HepG2 (cell line): ENCODE data around the gene STX12. TPM values are rescaled to one million over a fixed set of nuclear protein-coding genes. Genes with fewer than 3 reads are reported as not detected.
A peak's percentile ranks its signal among the peaks of the same experiment; 100 is the strongest.

ENCODE experiments used
- ATAC-seq: fragments of 200-7000 bp; cut with Tn5 transposase; 3 replicates; pipeline ENCODE4 v1.9.1; 2020; ENCODE audit warnings: mild to moderate bottlenecking, moderate library complexity
- BruUV-seq: library from RNA; stranded (reverse); fragments of 400-500 nt; replicated peaks from 2 replicates; lab custom pipeline; 2021; lab: Mats Ljungman, UMichigan
- CTCF ChIA-PET: fragments of 300-600 bp; formaldehyde crosslinking; extraction: SDS; loops from one replicate; lab custom pipeline; 2021; ENCODE audit warnings: low total read pairs, inconsistent platforms, low intra/inter-chr PET ratio; lab: Yijun Ruan, JAX
- POLR2A ChIA-PET: fragments of 350-600 bp; sonication (Branson Sonifier 250); formaldehyde crosslinking; loops from one replicate; lab custom pipeline; 2020; ENCODE audit warnings: antibody characterized with exemption, inconsistent platforms; lab: Yijun Ruan, JAX
- DNase-seq: peaks from one replicate; pipeline ENCODE4 v3.0.0-alpha.2; 2015; ENCODE audit warnings: low spot score
- FAIRE-seq: peaks from 3 replicates; lab custom pipeline; 2011; peaks lifted over from hg19 to GRCh38; lab: Jason Lieb, UNC
- H2AFZ ChIP-seq: one replicate; pipeline ENCODE4 v1.6.1; 2011; ENCODE audit warnings: low read length, inconsistent platforms
- H3K27ac ChIP-seq: fragments of 300-600 bp; 3 replicates; pipeline ENCODE4 v1.8.0; 2011; ENCODE audit warnings: mixed run types, mild to moderate bottlenecking, mixed read lengths, low read length, inconsistent platforms; ENCODE audit not compliant: insufficient read depth; ENCODE audit errors: extremely low read length
- H3K27me3 ChIP-seq, 2 experiments: fragments of 200-600 bp in 1 of 2; 2 replicates in 1 of 2; 3 replicates in 1 of 2; pipeline versions ENCODE4 v1.6.0 to v1.8.0; 2011; ENCODE audit warnings: low read length in 2 of 2, mild to moderate bottlenecking in 2 of 2, moderate library complexity in 2 of 2, inconsistent platforms in 1 of 2; ENCODE audit not compliant: insufficient read depth in 2 of 2, control insufficient read depth in 1 of 2
- H3K36me3 ChIP-seq, 2 experiments: fragments of 200-600 bp in 1 of 2; replicated peaks in 1 of 2; 2 replicates in 1 of 2; 3 replicates in 1 of 2; pipeline versions ENCODE4 v1.5.1 to v1.8.0; 2011; ENCODE audit warnings: low read length in 2 of 2, inconsistent platforms in 1 of 2; ENCODE audit not compliant: insufficient read depth in 2 of 2, control insufficient read depth in 1 of 2
- H3K4me1 ChIP-seq: 2 replicates; pipeline ENCODE4 v1.5.1; 2012; ENCODE audit warnings: low read length, inconsistent platforms; ENCODE audit not compliant: insufficient read depth
- H3K4me2 ChIP-seq: 2 replicates; pipeline ENCODE4 v1.6.0; 2011; ENCODE audit warnings: low read depth, low read length, inconsistent platforms
- H3K4me3 ChIP-seq, 3 experiments: fragments of 200-600 bp in 1 of 3; sonication (generic), shearing (Covaris generic) in 1 of 3; replicated peaks in 1 of 3; 2 replicates each; pipeline ENCODE4 v1.5.1; 2011 to 2016; ENCODE audit warnings: low read length in 3 of 3, inconsistent platforms in 2 of 3, low read depth in 2 of 3, mild to moderate bottlenecking in 2 of 3, control low read depth in 1 of 3, mixed read lengths in 1 of 3; ENCODE audit not compliant: insufficient read depth in 1 of 3
- H3K79me2 ChIP-seq: one replicate; pipeline ENCODE4 v1.6.1; 2011; ENCODE audit warnings: low read length, inconsistent platforms; ENCODE audit not compliant: insufficient read depth
- H3K9ac ChIP-seq: 2 replicates; pipeline ENCODE4 v1.6.0; 2011; ENCODE audit warnings: mild to moderate bottlenecking, low read depth, low read length, inconsistent platforms; ENCODE audit not compliant: insufficient read depth
- H3K9me3 ChIP-seq: 2 replicates; pipeline ENCODE4 v1.5.1; 2012; ENCODE audit warnings: mild to moderate bottlenecking, low read length
- H4K20me1 ChIP-seq: 2 replicates; pipeline ENCODE4 v1.6.0; 2011; ENCODE audit warnings: inconsistent platforms, mild to moderate bottlenecking, low read length, moderate library complexity; ENCODE audit not compliant: insufficient read depth
- MED8 ChIP-seq: sonication (generic); formaldehyde crosslinking; IDR thresholded peaks from 2 replicates; pipeline ENCODE4 v1.8.1; 2023; ENCODE audit warnings: mild to moderate bottlenecking, missing genetic modification reagents; ENCODE audit not compliant: insufficient replicate concordance
- WIZ ChIP-seq: sonication (generic); formaldehyde crosslinking; IDR thresholded peaks from 2 replicates; pipeline ENCODE4 v1.5.1; 2020; ENCODE audit warnings: mild to moderate bottlenecking, missing genetic modification reagents
- ZNF232 ChIP-seq: sonication (generic); formaldehyde crosslinking; IDR thresholded peaks from 2 replicates; pipeline ENCODE4 v1.4.0; 2020; ENCODE audit warnings: missing genetic modification reagents, borderline replicate concordance
- ZNF629 ChIP-seq: sonication (generic); formaldehyde crosslinking; conservative IDR thresholded peaks from 2 replicates; pipeline ENCODE4 v1.5.0; 2020; ENCODE audit warnings: missing genetic modification reagents
- WGBS: methylation state at CpG from one replicate; pipeline ENCODE4 v1.1.6; 2017; ENCODE audit warnings: low lambda C conversion rate; 5-methylcytosine and 5-hydroxymethylcytosine counted together
- in situ Hi-C: cut with HindIII; loops from 2 replicates; pipeline ENCODE4 v1.10.0; 2017; ENCODE audit warnings: low pct_unique_long_range_greater_than_20kb; ENCODE audit not compliant: extremely low pct_ligation_motif_present
- intact Hi-C: fragments of 100-400 bp; cut with micrococcal nuclease; formaldehyde crosslinking; loops from one replicate; pipeline ENCODE4 v1.10.0; 2022; ENCODE audit not compliant: unreplicated experiment
- polyA plus RNA-seq, 8 experiments: library from polyadenylated mRNA; depleted of rRNA in 3 of 8; stranded (reverse) in 7 of 8; unstranded in 1 of 8; fragments of >200 nt; fragmentation: Illumina TruSeq in 4 of 8; extraction: Trizol in 4 of 8; gene quantifications; 2 replicates each; pipeline versions ENCODE4 v1.2.1 to v1.2.3, GENCODE V29; 2011 to 2016; ENCODE audit warnings: low read depth in 4 of 8, missing spikeins in 1 of 8, mixed read lengths in 1 of 8; ENCODE audit not compliant: insufficient read depth in 1 of 8
- total RNA-seq, 5 experiments: library from RNA; depleted of rRNA; stranded (reverse); fragments of >200 nt; fragmentation: Illumina TruSeq; extraction: Trizol; gene quantifications; 2 replicates each; pipeline ENCODE4 v1.2.3, GENCODE V29; 2016; ENCODE audit warnings: low read depth in 1 of 5

STX12 gene
- total and polyA plus RNA-seq, 2 of the 13 experiments (the other 11 are each of a cell fraction or from before 2014, with no cell fraction given): 9.0 to 19.7 TPM

DNA sequence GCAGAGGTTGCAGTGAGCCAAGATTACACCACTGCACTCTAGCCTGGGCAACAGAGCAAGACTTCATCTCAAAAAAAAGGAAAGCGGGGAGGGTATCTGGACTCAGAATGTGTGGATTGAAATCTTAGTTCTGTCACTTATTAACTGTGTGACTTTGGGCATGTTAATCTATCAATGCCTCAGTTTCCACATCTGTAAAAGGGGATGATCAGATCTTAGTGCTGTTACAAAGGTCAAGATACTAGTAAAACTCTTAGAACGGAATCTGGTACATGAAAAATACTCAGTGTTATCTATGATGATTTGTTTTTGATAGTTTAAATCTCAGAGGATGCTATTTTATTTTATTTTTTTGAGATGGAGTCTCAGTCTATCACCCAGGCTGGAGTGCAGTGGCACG is 36.8 kb upstream of the STX12 start:
- ATAC-seq (no peak), DNase-seq (no peak), FAIRE-seq (no peak)
- H4K20me1 ChIP-seq: no peaks in the 10 kb centered on the region
- H3K79me2 ChIP-seq: no peaks in the 10 kb centered on the region
- ChIA-PET POLR2A (no interaction called here), CTCF (no interaction called here)
- H3K36me3 ChIP-seq: peaks cover 2 to 16% of the 10 kb centered on the region in 2 experiments; a peak in 3 of 5 replicates
- H3K4me1 ChIP-seq: no peaks in the 10 kb centered on the region
- no peak overlapping the region for H3K4me3 ChIP-seq
- H3K4me2 ChIP-seq: no peak overlapping the region
- no peak overlapping the region for H2AFZ ChIP-seq
- H3K9me3 ChIP-seq: no peaks in the 10 kb centered on the region
- in situ Hi-C loops (no loop called here), intact Hi-C loops (no loop called here)
- no peaks in the 10 kb centered on the region for H3K27me3 ChIP-seq
- no peak overlapping the region for H3K27ac ChIP-seq
- no peak for TF ChIP-seq MED8 (CRISPR knock-in tag)
- TF ChIP-seq ZNF629 (CRISPR knock-in tag): 0 out of 2 replicates have a peak, but pooled peaks have one; percentile 28
- no TSS peak for BruUV-seq
- WGBS: 97% methylated on average over 3 of the region's 3 CpGs
- H3K9ac ChIP-seq: no peak overlapping the region

DNA sequence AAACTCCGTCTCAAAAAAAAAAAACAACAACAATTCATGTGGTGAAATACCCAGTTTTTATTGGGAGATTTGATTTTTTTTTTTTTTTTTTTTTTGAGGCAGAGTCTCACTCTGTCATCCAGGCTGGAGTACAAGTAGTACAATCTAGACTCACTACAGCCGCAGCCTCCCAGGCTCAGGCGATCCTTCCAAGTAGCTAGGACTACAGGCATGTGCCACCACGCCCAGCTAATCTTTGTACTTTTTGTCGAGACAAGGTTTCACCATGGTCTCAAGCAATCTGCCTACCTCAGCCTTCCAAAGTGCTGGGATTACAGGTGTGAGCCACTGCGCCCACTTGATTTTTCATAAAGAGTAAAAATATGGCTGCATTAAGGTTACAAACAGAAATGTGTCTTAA is 31.9 kb upstream of the STX12 start:
- WGBS: 91% methylated on average over 6 of the region's 6 CpGs
- FAIRE-seq: no peak
- Histone ChIP-seq H3K4me2 (no peak overlapping the region), H2AFZ (no peak overlapping the region), H3K27ac (no peak overlapping the region), H4K20me1 (no peaks in the 10 kb centered on the region), H3K27me3 (no peaks in the 10 kb centered on the region), H3K79me2 (no peaks in the 10 kb centered on the region), H3K36me3 (peaks cover 5 to 17% of the 10 kb centered on the region in 2 experiments; a peak in 4 of 5 replicates), H3K9me3 (no peaks in the 10 kb centered on the region), H3K4me1 (no peaks in the 10 kb centered on the region), H3K9ac (no peak overlapping the region)
- ChIA-PET POLR2A (no interaction called here), CTCF (no interaction called here)
- no TSS peak for BruUV-seq
- in situ Hi-C loops (no loop called here), intact Hi-C loops (no loop called here)
- no peak for DNase-seq
- no peak for TF ChIP-seq ZNF232 (CRISPR knock-in tag)
- no peak for TF ChIP-seq WIZ
- TF ChIP-seq, all 625 proteins: peak for 0
- H3K4me3 ChIP-seq: no peak overlapping the region
- no peak for ATAC-seq
